ENCODE results near the gene PFN4. TPM values are rescaled to one million over a fixed set of nuclear protein-coding genes. Genes with fewer than 3 reads are reported as not detected.
"Not testable (repeated sequence)": the region's sequence is repeated elsewhere in the genome, so short reads cannot be mapped to it uniquely, and the experiment has no call there.

PFN4 gene
- polyA plus RNA-seq, 1 donor from 2014 or later = not detected

- no peaks in the 10 kb centered on the region for H3K36me3 ChIP-seq (ENCODE audit: insufficient read depth, low read length)
- H3K9me3 ChIP-seq (ENCODE audit: low read length) = no peaks in the 10 kb centered on the region
- no peak for TF ChIP-seq REST (IDR thresholded peaks at IDR 0.05; ENCODE audit: borderline replicate concordance)
- TF ChIP-seq EZH2 (IDR thresholded peaks at IDR 0.05; ENCODE audit: borderline replicate concordance, insufficient read depth, low read length, poor library complexity, severe bottlenecking) = no peak
- no peak for TF ChIP-seq RAD21 (conservative IDR thresholded peaks at IDR 0.05)
- no peak for TF ChIP-seq POLR2AphosphoS5 (IDR thresholded peaks at IDR 0.05)
- TF ChIP-seq TAF1 (IDR thresholded peaks at IDR 0.05; ENCODE audit: low read depth) = no peak
- TF ChIP-seq EP300 (conservative IDR thresholded peaks at IDR 0.05; ENCODE audit: poor library complexity, severe bottlenecking) = no peak
- no peak for TF ChIP-seq MXI1 (conservative IDR thresholded peaks at IDR 0.05; ENCODE audit: poor library complexity, severe bottlenecking)
- TF ChIP-seq CTCF (IDR thresholded peaks at IDR 0.05; ENCODE audit: poor library complexity, severe bottlenecking) = no peak
- TF ChIP-seq SMC3 (conservative IDR thresholded peaks at IDR 0.05; ENCODE audit: poor library complexity) = no peak
- no peak overlapping the region for H3K27ac ChIP-seq (ENCODE audit: low read length)
- no peaks in the 10 kb centered on the region for H3F3A ChIP-seq (ENCODE audit: insufficient read depth, low read length, poor library complexity, severe bottlenecking)
- no peaks in the 10 kb centered on the region for H3K27me3 ChIP-seq (ENCODE audit: insufficient read depth, low read depth, low read length)
- H3K9ac ChIP-seq (ENCODE audit: low read length) = no peak overlapping the region
- H3K9me2 ChIP-seq (ENCODE audit: insufficient read depth, low read length) = no peaks in the 10 kb centered on the region
- no peak overlapping the region for H3K4me3 ChIP-seq (ENCODE audit: low read length)
- no peak overlapping the region for H2AFZ ChIP-seq (ENCODE audit: low read depth, low read length)
- no peaks in the 10 kb centered on the region for H3K79me2 ChIP-seq (replicated peaks; ENCODE audit: insufficient read depth, low read length)
- no peak overlapping the region for H3K4me2 ChIP-seq (ENCODE audit: low read length)
- H4K20me1 ChIP-seq (ENCODE audit: insufficient read depth) = no peaks in the 10 kb centered on the region
Observed at GRCh38 chr2:24102677-24103076, 20.5 kb downstream of the PFN4 start.

- H3K27me3 ChIP-seq (ENCODE audit: insufficient read depth, low read depth, low read length) = no peaks in the 10 kb centered on the region
- H3K9me3 ChIP-seq (ENCODE audit: low read length) = no peaks in the 10 kb centered on the region
- TF ChIP-seq RAD21 (conservative IDR thresholded peaks at IDR 0.05) (no peak), MXI1 (conservative IDR thresholded peaks at IDR 0.05; ENCODE audit: poor library complexity, severe bottlenecking) (no peak), EP300 (conservative IDR thresholded peaks at IDR 0.05; ENCODE audit: poor library complexity, severe bottlenecking) (no peak), EZH2 (IDR thresholded peaks at IDR 0.05; ENCODE audit: borderline replicate concordance, insufficient read depth, low read length, poor library complexity, severe bottlenecking) (no peak), SMC3 (conservative IDR thresholded peaks at IDR 0.05; ENCODE audit: poor library complexity) (no peak), TAF1 (IDR thresholded peaks at IDR 0.05; ENCODE audit: low read depth) (no peak), CTCF (IDR thresholded peaks at IDR 0.05; ENCODE audit: poor library complexity, severe bottlenecking) (no peak), POLR2AphosphoS5 (IDR thresholded peaks at IDR 0.05) (no peak), REST (IDR thresholded peaks at IDR 0.05; ENCODE audit: borderline replicate concordance) (no peak)
- H3K4me3 ChIP-seq (ENCODE audit: low read length) = no peak overlapping the region
- no peaks in the 10 kb centered on the region for H3F3A ChIP-seq (ENCODE audit: insufficient read depth, low read length, poor library complexity, severe bottlenecking)
- no peaks in the 10 kb centered on the region for H3K9me2 ChIP-seq (ENCODE audit: insufficient read depth, low read length)
- H2AFZ ChIP-seq (ENCODE audit: low read depth, low read length) = no peak overlapping the region
- H3K79me2 ChIP-seq (replicated peaks; ENCODE audit: insufficient read depth, low read length) = no peaks in the 10 kb centered on the region
- no peak overlapping the region for H3K9ac ChIP-seq (ENCODE audit: low read length)
- H3K36me3 ChIP-seq (ENCODE audit: insufficient read depth, low read length) = no peaks in the 10 kb centered on the region
- H3K27ac ChIP-seq (ENCODE audit: low read length) = no peak overlapping the region
- no peak overlapping the region for H3K4me2 ChIP-seq (ENCODE audit: low read length)
- H4K20me1 ChIP-seq (ENCODE audit: insufficient read depth) = no peaks in the 10 kb centered on the region
Observed at GRCh38 chr2:24101992-24102391, 21.1 kb downstream of the PFN4 start.

GRCh38 chr2:24100732-24101131 is 22.4 kb downstream of the PFN4 start:
- not testable (repeated sequence) for H3K9me2 ChIP-seq (ENCODE audit: insufficient read depth, low read length); H3K27me3 ChIP-seq (ENCODE audit: insufficient read depth, low read depth, low read length); H3K36me3 ChIP-seq (ENCODE audit: insufficient read depth, low read length); H4K20me1 ChIP-seq (ENCODE audit: insufficient read depth); H3K9ac ChIP-seq (ENCODE audit: low read length); H3F3A ChIP-seq (ENCODE audit: insufficient read depth, low read length, poor library complexity, severe bottlenecking); H3K79me2 ChIP-seq (replicated peaks; ENCODE audit: insufficient read depth, low read length); H3K4me3 ChIP-seq (ENCODE audit: low read length); H3K9me3 ChIP-seq (ENCODE audit: low read length); H3K4me2 ChIP-seq (ENCODE audit: low read length); H2AFZ ChIP-seq (ENCODE audit: low read depth, low read length); H3K27ac ChIP-seq (ENCODE audit: low read length)

Data from neural cell (in vitro differentiated cells).